ENCODE measurements around the gene CDAN1.

CDAN1 gene

GRCh38 chr15:42742149-42742548 is 5.2 kb upstream of the CDAN1 start:
- TF ChIP-seq CTCF (IDR thresholded peaks at IDR 0.05; ENCODE audit: borderline replicate concordance, insufficient read depth, low read depth, low read length), result no peak
- no peak overlapping the region for H3K4me3 ChIP-seq (ENCODE audit: low read depth, low read length)

GRCh38 chr15:42741710-42742109 is 4.8 kb upstream of the CDAN1 start:
- H3K4me3 ChIP-seq (ENCODE audit: low read depth, low read length), result no peak overlapping the region
- no peak for TF ChIP-seq CTCF (IDR thresholded peaks at IDR 0.05; ENCODE audit: borderline replicate concordance, insufficient read depth, low read depth, low read length)

- H3K4me3 ChIP-seq (ENCODE audit: low read depth, low read length), result peak overlapping the region; percentile 54
Measured at GRCh38 chr15:42737529-42738328, 801 bp upstream of the CDAN1 start.

GRCh38 chr15:42736178-42736792 is 643 bp downstream of the CDAN1 start:
- peak overlapping the region; percentile 80 for H3K4me3 ChIP-seq (ENCODE audit: low read depth, low read length)
- TF ChIP-seq CTCF (IDR thresholded peaks at IDR 0.05; ENCODE audit: borderline replicate concordance, insufficient read depth, low read depth, low read length), result no peak

More at GRCh38 chr15:42737529-42738328, 801 bp upstream of the CDAN1 start:
- no peak for TF ChIP-seq CTCF (IDR thresholded peaks at IDR 0.05; ENCODE audit: borderline replicate concordance, insufficient read depth, low read depth, low read length)

GRCh38 chr15:42735382-42736165 is 1.4 kb downstream of the CDAN1 start:
- TF ChIP-seq CTCF (IDR thresholded peaks at IDR 0.05; ENCODE audit: borderline replicate concordance, insufficient read depth, low read depth, low read length), result no peak
- H3K4me3 ChIP-seq (ENCODE audit: low read depth, low read length), result peak overlapping the region; percentile 80

GRCh38 chr15:42734076-42734672 is 2.8 kb downstream of the CDAN1 start:
- TF ChIP-seq CTCF (IDR thresholded peaks at IDR 0.05; ENCODE audit: borderline replicate concordance, insufficient read depth, low read depth, low read length), result no peak
- no peak overlapping the region for H3K4me3 ChIP-seq (ENCODE audit: low read depth, low read length)

Measured in GM12875 (cell line).